GM19238 (cell line): ENCODE measurements around the gene RTP5.

Experiments
- DNase-seq: peaks from one replicate; pipeline ENCODE4 v3.0.0; 2011; ENCODE audit warnings: low spot score; ENCODE audit not compliant: insufficient read length

The RTP5 gene

GRCh38 chr2:241886840-241887447 is 17.4 kb downstream of the RTP5 start:
- DNase-seq: no peak

GRCh38 chr2:241887806-241888522 is 18.4 kb downstream of the RTP5 start:
- no peak for DNase-seq

- no peak for DNase-seq
Observed at GRCh38 chr2:241888641-241889040, 19.1 kb downstream of the RTP5 start.

- DNase-seq: no peak
Observed at GRCh38 chr2:241890524-241891235, 21.2 kb downstream of the RTP5 start.

- no peak for DNase-seq
Observed at GRCh38 chr2:241891315-241891987, 21.9 kb downstream of the RTP5 start.

GRCh38 chr2:241891988-241892298 is 22.4 kb downstream of the RTP5 start:
- no peak for DNase-seq

GRCh38 chr2:241892299-241893137 is 23.0 kb downstream of the RTP5 start:
- DNase-seq: no peak

- no peak for DNase-seq
Observed at GRCh38 chr2:241893265-241893664, 23.7 kb downstream of the RTP5 start.

- DNase-seq: no peak
Observed at GRCh38 chr2:241894056-241894641, 24.6 kb downstream of the RTP5 start.

GRCh38 chr2:241894681-241895426 is 25.3 kb downstream of the RTP5 start:
- DNase-seq: no peak

- DNase-seq: no peak
Observed at GRCh38 chr2:241895427-241895711, 25.8 kb downstream of the RTP5 start.

GRCh38 chr2:241895712-241896641 is 26.4 kb downstream of the RTP5 start:
- DNase-seq: no peak

GRCh38 chr2:241896746-241897201 is 27.2 kb downstream of the RTP5 start:
- DNase-seq: no peak

- no peak for DNase-seq
Observed at GRCh38 chr2:241897231-241897916, 27.8 kb downstream of the RTP5 start.

- no peak for DNase-seq
Observed at GRCh38 chr2:241898463-241899270, 29.1 kb downstream of the RTP5 start.

- no peak for DNase-seq
Observed at GRCh38 chr2:241900251-241901017, 30.9 kb downstream of the RTP5 start.

- no peak for DNase-seq
Observed at GRCh38 chr2:241901018-241901380, 31.5 kb downstream of the RTP5 start.
